ENCODE data around the gene PRDM16. TPM values are rescaled to one million over a fixed set of nuclear protein-coding genes. Genes with fewer than 3 reads are reported as not detected.
A peak's percentile ranks its signal among the peaks of the same experiment; 100 is the strongest.

Gene PRDM16
- 4.2 and 5.3 TPM in 2 replicates for total RNA-seq (2022)
- Bru-seq, nascent RNA: percentile 37 among the genes with signal in this experiment
- percentile 33 among the genes with signal in this experiment for BruChase-seq, experiment 1, labeled RNA remaining after a 2-hour chase
- BruChase-seq, experiment 2, labeled RNA remaining after a 6-hour chase: percentile 36 among the genes with signal in this experiment
- long read RNA-seq: 0 reads

DNA sequence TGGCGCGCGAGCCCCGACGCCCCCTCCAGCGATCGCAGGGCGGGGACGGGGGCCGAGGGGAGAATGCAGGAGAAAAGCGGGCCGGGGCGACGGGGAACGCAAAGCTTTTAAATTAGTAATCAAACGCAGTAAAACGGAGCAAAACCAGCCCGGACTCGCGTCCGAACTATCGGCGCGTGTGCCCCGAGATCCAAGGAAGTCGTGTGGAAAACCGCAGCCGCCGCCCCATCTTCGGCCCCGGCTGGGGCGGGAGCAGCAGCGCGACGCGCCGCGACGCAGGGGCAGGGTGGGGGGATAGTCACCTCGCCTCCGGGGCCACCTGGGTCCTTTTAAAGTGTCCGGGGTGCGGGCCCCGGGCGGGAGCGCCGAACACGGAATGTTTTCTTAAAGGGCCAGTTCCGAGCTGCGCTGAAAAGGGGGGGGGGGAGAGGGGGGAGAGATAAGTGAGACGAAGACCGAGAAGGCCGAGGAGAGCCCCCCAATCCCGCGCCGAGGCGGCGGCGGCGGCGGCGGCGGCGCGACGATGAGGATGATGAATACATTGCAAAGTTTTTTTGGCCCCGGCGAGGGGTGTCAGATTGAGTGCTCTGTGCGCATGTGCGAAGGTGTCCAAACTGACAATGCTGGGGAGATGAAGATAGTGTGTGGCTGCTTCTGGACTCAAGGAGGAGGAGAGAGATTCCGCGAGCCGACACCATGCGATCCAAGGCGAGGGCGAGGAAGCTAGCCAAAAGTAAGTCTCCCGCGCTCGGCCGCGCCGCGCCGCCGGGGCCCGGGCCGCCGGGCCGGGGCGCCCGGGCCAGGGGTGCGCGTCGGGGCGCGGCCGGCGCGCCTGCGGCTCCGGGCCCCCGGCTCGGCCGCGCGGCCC, at the start of gene PRDM16:
PRDM16 (plus strand) TSS at position 640 of the 868 bp plus-strand sequence; CDS start at position 697, 57 bp downstream.
- no TSS peak for BruUV-seq (replicated peaks)
- Histone ChIP-seq H3K27me3 (replicated peaks; ENCODE audit: control insufficient read depth, insufficient read depth, low read length) (no peaks in the 10 kb centered on the region), H3K9me3 (no peaks in the 10 kb centered on the region), H3K4me3 (ENCODE audit: low read depth, low read length) (peak within 1 kb of the TSS; percentile 48), H3K36me3 (ENCODE audit: control insufficient read depth, insufficient read depth, low read length) (no peaks in the 10 kb centered on the region), H3K4me1 (no peaks in the 10 kb centered on the region)
- Mint-ChIP-seq H3K27ac (ENCODE audit: unreplicated experiment) (no peak within 1 kb of the TSS), H3K9me3 (ENCODE audit: unreplicated experiment) (no peaks in the 10 kb centered on the region), H3K4me3 (ENCODE audit: unreplicated experiment) (peak within 1 kb of the TSS; percentile 86), H3K36me3 (ENCODE audit: insufficient read depth, unreplicated experiment) (no peaks in the 10 kb centered on the region), H3K4me1 (ENCODE audit: low read depth, unreplicated experiment) (no peaks in the 10 kb centered on the region), H3K27me3 (ENCODE audit: insufficient read depth, unreplicated experiment) (no peaks in the 10 kb centered on the region)
- ChIA-PET CTCF (no interaction called here), POLR2A (interaction anchor here (0.6 kb wide), 1 partner anchor 172 kb away, joined by 7 read pairs; no protein-coding TSS in a partner anchor)
- TF ChIP-seq, protein P1, sequence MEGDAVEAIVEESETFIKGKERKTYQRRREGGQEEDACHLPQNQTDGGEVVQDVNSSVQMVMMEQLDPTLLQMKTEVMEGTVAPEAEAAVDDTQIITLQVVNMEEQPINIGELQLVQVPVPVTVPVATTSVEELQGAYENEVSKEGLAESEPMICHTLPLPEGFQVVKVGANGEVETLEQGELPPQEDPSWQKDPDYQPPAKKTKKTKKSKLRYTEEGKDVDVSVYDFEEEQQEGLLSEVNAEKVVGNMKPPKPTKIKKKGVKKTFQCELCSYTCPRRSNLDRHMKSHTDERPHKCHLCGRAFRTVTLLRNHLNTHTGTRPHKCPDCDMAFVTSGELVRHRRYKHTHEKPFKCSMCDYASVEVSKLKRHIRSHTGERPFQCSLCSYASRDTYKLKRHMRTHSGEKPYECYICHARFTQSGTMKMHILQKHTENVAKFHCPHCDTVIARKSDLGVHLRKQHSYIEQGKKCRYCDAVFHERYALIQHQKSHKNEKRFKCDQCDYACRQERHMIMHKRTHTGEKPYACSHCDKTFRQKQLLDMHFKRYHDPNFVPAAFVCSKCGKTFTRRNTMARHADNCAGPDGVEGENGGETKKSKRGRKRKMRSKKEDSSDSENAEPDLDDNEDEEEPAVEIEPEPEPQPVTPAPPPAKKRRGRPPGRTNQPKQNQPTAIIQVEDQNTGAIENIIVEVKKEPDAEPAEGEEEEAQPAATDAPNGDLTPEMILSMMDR (IDR thresholded peaks at IDR 0.05; ENCODE audit: insufficient read depth in 1 of 2, low read depth in 1 of 2, low read length in 1 of 2, severe bottlenecking in 1 of 2, unreplicated experiment in 1 of 2): no peak
- DNase-seq: peak; percentile 51 to 64
- intact Hi-C loops (cut with micrococcal nuclease; ENCODE audit: unreplicated experiment): loop anchor here (2.0 kb wide), 2 partner anchors 252 to 356 kb away; no protein-coding TSS in a partner anchor

DNA sequence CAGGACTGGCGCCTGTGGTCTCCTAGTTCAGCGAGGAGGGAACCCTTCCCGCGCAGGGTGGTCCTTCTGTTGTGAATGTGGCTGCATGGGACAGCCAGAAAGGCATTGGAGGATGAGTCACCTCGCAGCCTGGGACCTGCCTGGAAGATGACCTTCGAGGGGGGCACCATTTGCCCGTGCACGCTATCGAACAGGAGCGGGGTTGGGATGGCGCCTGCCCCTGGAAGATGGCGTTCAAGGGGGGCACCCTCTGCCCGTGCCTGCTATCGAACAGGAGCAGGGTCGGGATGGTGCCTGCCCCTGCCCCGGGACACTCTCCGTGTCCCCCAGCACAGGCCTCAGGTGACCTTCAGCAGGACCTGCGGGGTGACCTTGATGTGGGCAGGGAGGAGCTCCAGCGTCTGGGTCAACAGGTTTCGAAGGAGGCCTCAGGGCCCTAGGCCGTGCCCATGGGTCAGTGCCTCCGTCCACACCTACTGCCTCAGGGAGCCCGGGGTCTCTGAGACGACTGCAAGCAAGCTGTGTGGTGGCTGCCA, 49.4 kb upstream of the PRDM16 start:
- H3K27me3 ChIP-seq (replicated peaks; ENCODE audit: control insufficient read depth, insufficient read depth, low read length): no peaks in the 10 kb centered on the region
- no peaks in the 10 kb centered on the region for H3K9me3 ChIP-seq
- BruUV-seq (replicated peaks): no TSS peak
- H3K27me3 Mint-ChIP-seq (ENCODE audit: insufficient read depth, unreplicated experiment): no peaks in the 10 kb centered on the region
- H3K4me1 Mint-ChIP-seq (ENCODE audit: low read depth, unreplicated experiment): no peaks in the 10 kb centered on the region
- no peaks in the 10 kb centered on the region for H3K36me3 ChIP-seq (ENCODE audit: control insufficient read depth, insufficient read depth, low read length)
- ChIA-PET CTCF (no interaction called here), POLR2A (no interaction called here)
- H3K4me3 ChIP-seq (ENCODE audit: low read depth, low read length): no peak overlapping the region
- TF ChIP-seq, protein P1 (IDR thresholded peaks at IDR 0.05; ENCODE audit: insufficient read depth in 1 of 2, low read depth in 1 of 2, low read length in 1 of 2, severe bottlenecking in 1 of 2, unreplicated experiment in 1 of 2): no peak
- no peaks in the 10 kb centered on the region for H3K36me3 Mint-ChIP-seq (ENCODE audit: insufficient read depth, unreplicated experiment)
- intact Hi-C loops (cut with micrococcal nuclease; ENCODE audit: unreplicated experiment): no loop called here
- no peaks in the 10 kb centered on the region for H3K9me3 Mint-ChIP-seq (ENCODE audit: unreplicated experiment)
- H3K4me1 ChIP-seq: no peaks in the 10 kb centered on the region
- DNase-seq: peak in 1 of 2 experiments; percentile 27
- H3K4me3 Mint-ChIP-seq (ENCODE audit: unreplicated experiment): no peak overlapping the region
- H3K27ac Mint-ChIP-seq (ENCODE audit: unreplicated experiment): no peak overlapping the region

DNA sequence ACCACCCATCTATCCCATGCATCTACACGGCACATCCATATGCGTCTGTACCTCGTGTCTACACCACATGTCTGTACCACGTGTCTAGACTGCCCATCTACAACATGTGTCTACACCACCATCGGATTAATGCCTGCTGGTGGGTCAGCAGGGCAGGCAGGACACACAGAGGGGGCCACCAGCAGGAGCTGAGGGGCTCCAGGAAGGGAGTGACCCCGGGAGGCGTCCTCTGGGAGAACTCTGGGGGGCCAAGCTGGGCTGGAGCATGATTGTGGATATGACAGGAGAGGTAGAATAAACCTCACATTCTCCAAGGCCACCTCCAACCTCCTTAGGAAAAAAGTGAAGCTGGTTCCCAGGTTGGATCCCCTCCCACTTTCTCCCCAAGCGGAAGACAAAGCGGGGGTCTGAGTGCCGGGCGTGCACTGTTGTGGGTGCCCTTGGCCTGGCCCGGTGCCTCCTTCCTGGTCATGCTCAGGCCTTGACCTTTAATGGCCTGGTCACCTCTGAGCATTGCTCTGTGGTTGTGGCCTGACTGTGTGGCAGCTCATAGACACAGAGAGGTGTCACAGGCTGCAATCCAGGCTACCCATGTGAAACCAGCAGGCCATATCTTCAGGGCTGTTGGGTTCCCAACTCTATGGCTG, 48.6 kb upstream of the PRDM16 start:
- no peak overlapping the region for H3K27ac Mint-ChIP-seq (ENCODE audit: unreplicated experiment)
- H3K4me3 Mint-ChIP-seq (ENCODE audit: unreplicated experiment): no peak overlapping the region
- no peak overlapping the region for H3K4me3 ChIP-seq (ENCODE audit: low read depth, low read length)
- H3K9me3 ChIP-seq: no peaks in the 10 kb centered on the region
- no peak for DNase-seq
- ChIA-PET POLR2A (no interaction called here), CTCF (interaction anchor here (0.6 kb wide), 1 partner anchor 405 kb away, joined by 5 read pairs; no protein-coding TSS in a partner anchor)
- no peaks in the 10 kb centered on the region for H3K4me1 Mint-ChIP-seq (ENCODE audit: low read depth, unreplicated experiment)
- H3K4me1 ChIP-seq: no peaks in the 10 kb centered on the region
- H3K36me3 ChIP-seq (ENCODE audit: control insufficient read depth, insufficient read depth, low read length): no peaks in the 10 kb centered on the region
- intact Hi-C loops (cut with micrococcal nuclease; ENCODE audit: unreplicated experiment): no loop called here
- no TSS peak for BruUV-seq (replicated peaks)
- H3K27me3 ChIP-seq (replicated peaks; ENCODE audit: control insufficient read depth, insufficient read depth, low read length): no peaks in the 10 kb centered on the region
- H3K36me3 Mint-ChIP-seq (ENCODE audit: insufficient read depth, unreplicated experiment): no peaks in the 10 kb centered on the region
- no peaks in the 10 kb centered on the region for H3K9me3 Mint-ChIP-seq (ENCODE audit: unreplicated experiment)
- no peaks in the 10 kb centered on the region for H3K27me3 Mint-ChIP-seq (ENCODE audit: insufficient read depth, unreplicated experiment)
- TF ChIP-seq, protein P1 (IDR thresholded peaks at IDR 0.05; ENCODE audit: insufficient read depth in 1 of 2, low read depth in 1 of 2, low read length in 1 of 2, severe bottlenecking in 1 of 2, unreplicated experiment in 1 of 2): no peak
